Loucy (cell line): Measurements from ENCODE around the gene TNNC2.

Source experiments
- H2AFZ ChIP-seq: fragments of 200-600 bp; sonication (generic); 2 replicates; pipeline ENCODE4 v1.6.0; 2016; ENCODE audit warnings: antibody characterized with exemption, mild to moderate bottlenecking, low read length, moderate library complexity
- H3F3A ChIP-seq: fragments of 200-600 bp; 2 replicates; pipeline ENCODE4 v1.6.0; 2016; ENCODE audit warnings: antibody characterized with exemption, low read depth, mild to moderate bottlenecking
- H3K27me3 ChIP-seq: fragments of 200-600 bp; sonication (generic); 2 replicates; pipeline ENCODE4 v1.6.1; 2014; ENCODE audit warnings: low read length, mild to moderate bottlenecking; ENCODE audit not compliant: insufficient read depth, poor library complexity, severe bottlenecking
- H3K36me3 ChIP-seq: fragments of 200-600 bp; sonication (generic); 2 replicates; pipeline ENCODE4 v1.6.1; 2016; ENCODE audit warnings: low read length; ENCODE audit not compliant: insufficient read depth
- H3K4me1 ChIP-seq: fragments of 200-600 bp; sonication (generic); 2 replicates; pipeline ENCODE4 v1.5.1; 2014; ENCODE audit warnings: low read length, mild to moderate bottlenecking; ENCODE audit not compliant: insufficient read depth, poor library complexity, severe bottlenecking
- H3K4me2 ChIP-seq: fragments of 200-600 bp; sonication (generic); 2 replicates; pipeline ENCODE4 v1.6.0; 2014; ENCODE audit warnings: antibody characterized with exemption, low read length, low read depth, mild to moderate bottlenecking; ENCODE audit not compliant: poor library complexity, severe bottlenecking
- H3K4me3 ChIP-seq: fragments of 200-600 bp; sonication (generic); 2 replicates; pipeline ENCODE4 v1.5.1; 2014; ENCODE audit warnings: low read length, mild to moderate bottlenecking, mixed read lengths; ENCODE audit not compliant: poor library complexity, severe bottlenecking
- H3K79me2 ChIP-seq: fragments of 200-600 bp; sonication (generic); 2 replicates; pipeline ENCODE4 v1.6.1; 2014; ENCODE audit warnings: low read length; ENCODE audit not compliant: insufficient read depth
- H3K9ac ChIP-seq: fragments of 200-600 bp; sonication (generic); 2 replicates; pipeline ENCODE4 v1.6.0; 2014; ENCODE audit warnings: mild to moderate bottlenecking, low read depth, low read length, moderate library complexity; ENCODE audit not compliant: poor library complexity, severe bottlenecking
- H3K9me2 ChIP-seq: fragments of 200-600 bp; sonication (generic); replicated peaks from 2 replicates; pipeline ENCODE4 v1.6.1; 2016; ENCODE audit warnings: low read depth, low read length, mixed read lengths
- H3K9me3 ChIP-seq: fragments of 200-600 bp; sonication (generic); 2 replicates; pipeline ENCODE4 v1.6.1; 2014; ENCODE audit warnings: mild to moderate bottlenecking, antibody characterized with exemption, low read length, low read depth; ENCODE audit not compliant: insufficient read depth
- H4K20me1 ChIP-seq: fragments of 200-600 bp; sonication (generic); 2 replicates; pipeline ENCODE4 v1.6.0; 2014; ENCODE audit warnings: antibody characterized with exemption, low read length, mild to moderate bottlenecking; ENCODE audit not compliant: insufficient read depth, poor library complexity, severe bottlenecking
- EZH2phosphoT487 ChIP-seq: fragments of 200-600 bp; IDR thresholded peaks from 2 replicates; pipeline ENCODE4 v1.6.1; 2018; ENCODE audit warnings: antibody characterized with exemption, mild to moderate bottlenecking, moderate library complexity, borderline replicate concordance
- TF ChIP-seq, protein P1 (sequence below): fragments of 200-600 bp; sonication (generic); conservative IDR thresholded peaks from 2 replicates; pipeline ENCODE4 v1.5.1; 2014; ENCODE audit warnings: mild to moderate bottlenecking, antibody characterized with exemption, low read length

Gene TNNC2

GRCh38 chr20:45848969-45849582 lies 22.0 kb upstream of the TNNC2 start:
- Histone ChIP-seq H2AFZ (no peak overlapping the region), H3K9me2 (no peaks in the 10 kb centered on the region), H3K4me1 (no peaks in the 10 kb centered on the region), H4K20me1 (no peaks in the 10 kb centered on the region), H3K36me3 (peaks cover 9% of the 10 kb centered on the region; the same call in 1 of the 2 replicates), H3K27me3 (no peaks in the 10 kb centered on the region), H3K79me2 (no peaks in the 10 kb centered on the region), H3K4me2 (no peak overlapping the region), H3K9ac (no peak overlapping the region), H3K4me3 (no peak overlapping the region), H3K9me3 (no peaks in the 10 kb centered on the region), H3F3A (no peaks in the 10 kb centered on the region)
- TF ChIP-seq, protein P1, sequence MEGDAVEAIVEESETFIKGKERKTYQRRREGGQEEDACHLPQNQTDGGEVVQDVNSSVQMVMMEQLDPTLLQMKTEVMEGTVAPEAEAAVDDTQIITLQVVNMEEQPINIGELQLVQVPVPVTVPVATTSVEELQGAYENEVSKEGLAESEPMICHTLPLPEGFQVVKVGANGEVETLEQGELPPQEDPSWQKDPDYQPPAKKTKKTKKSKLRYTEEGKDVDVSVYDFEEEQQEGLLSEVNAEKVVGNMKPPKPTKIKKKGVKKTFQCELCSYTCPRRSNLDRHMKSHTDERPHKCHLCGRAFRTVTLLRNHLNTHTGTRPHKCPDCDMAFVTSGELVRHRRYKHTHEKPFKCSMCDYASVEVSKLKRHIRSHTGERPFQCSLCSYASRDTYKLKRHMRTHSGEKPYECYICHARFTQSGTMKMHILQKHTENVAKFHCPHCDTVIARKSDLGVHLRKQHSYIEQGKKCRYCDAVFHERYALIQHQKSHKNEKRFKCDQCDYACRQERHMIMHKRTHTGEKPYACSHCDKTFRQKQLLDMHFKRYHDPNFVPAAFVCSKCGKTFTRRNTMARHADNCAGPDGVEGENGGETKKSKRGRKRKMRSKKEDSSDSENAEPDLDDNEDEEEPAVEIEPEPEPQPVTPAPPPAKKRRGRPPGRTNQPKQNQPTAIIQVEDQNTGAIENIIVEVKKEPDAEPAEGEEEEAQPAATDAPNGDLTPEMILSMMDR: no peak
- TF ChIP-seq EZH2phosphoT487: no peak

DNA sequence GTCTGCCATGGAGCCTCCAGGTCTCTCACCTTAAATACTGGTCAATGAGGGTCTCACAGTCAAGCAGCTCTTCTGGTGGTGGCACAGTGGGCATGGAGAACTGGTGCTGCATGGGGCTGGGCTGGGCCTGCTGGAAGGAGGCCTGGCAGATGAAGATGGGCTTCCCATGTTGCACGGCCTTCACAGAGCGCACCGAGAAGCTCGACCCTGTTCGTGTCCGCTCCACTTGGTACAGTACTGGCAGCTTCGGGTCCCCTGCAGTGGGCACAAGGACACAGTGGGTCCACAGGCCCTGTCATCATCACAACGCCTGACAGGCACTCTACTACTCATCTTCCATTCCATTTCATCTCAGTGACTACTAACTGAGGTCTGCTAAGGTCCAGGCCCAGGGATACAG lies 21.3 kb upstream of the TNNC2 start:
- no peaks in the 10 kb centered on the region for H3K4me1 ChIP-seq
- H3K79me2 ChIP-seq: no peaks in the 10 kb centered on the region
- no peak overlapping the region for H2AFZ ChIP-seq
- no peaks in the 10 kb centered on the region for H3K9me2 ChIP-seq
- no peak overlapping the region for H3K4me2 ChIP-seq
- H3K9me3 ChIP-seq: no peaks in the 10 kb centered on the region
- TF ChIP-seq, protein P1: no peak
- TF ChIP-seq EZH2phosphoT487: no peak
- H3K4me3 ChIP-seq: no peak overlapping the region
- no peaks in the 10 kb centered on the region for H3F3A ChIP-seq
- no peaks in the 10 kb centered on the region for H3K27me3 ChIP-seq
- no peak overlapping the region for H3K9ac ChIP-seq
- H3K36me3 ChIP-seq: peaks cover 13% of the 10 kb centered on the region; the same call in 1 of the 2 replicates
- H4K20me1 ChIP-seq: no peaks in the 10 kb centered on the region

DNA sequence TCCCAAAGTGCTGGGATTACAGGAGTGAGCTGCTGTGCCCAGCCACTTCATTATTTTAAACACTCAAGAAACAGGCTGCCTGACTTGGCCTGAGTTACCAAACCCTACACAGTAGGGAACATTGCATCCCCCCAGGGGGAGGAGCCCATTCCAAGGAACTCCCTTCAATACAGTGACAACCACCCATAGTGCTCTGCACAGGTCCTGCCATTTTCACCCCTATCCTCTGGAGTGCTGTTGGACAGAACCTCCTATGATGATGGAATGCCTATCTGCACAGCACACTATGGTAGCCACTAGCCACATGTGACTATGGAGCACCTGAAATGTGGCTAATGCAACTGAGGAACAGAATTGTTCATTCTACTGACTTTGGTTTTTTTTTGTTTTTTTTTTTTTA lies 18.3 kb upstream of the TNNC2 start:
- no peaks in the 10 kb centered on the region for H4K20me1 ChIP-seq
- no peaks in the 10 kb centered on the region for H3K9me3 ChIP-seq
- H3K36me3 ChIP-seq: peaks cover 13% of the 10 kb centered on the region; the same call in 1 of the 2 replicates
- H3K9me2 ChIP-seq: no peaks in the 10 kb centered on the region
- H3F3A ChIP-seq: no peaks in the 10 kb centered on the region
- no peak overlapping the region for H3K4me3 ChIP-seq
- H2AFZ ChIP-seq: no peak overlapping the region
- no peak overlapping the region for H3K9ac ChIP-seq
- H3K4me2 ChIP-seq: no peak overlapping the region
- TF ChIP-seq, protein P1: no peak
- no peak for TF ChIP-seq EZH2phosphoT487
- no peaks in the 10 kb centered on the region for H3K79me2 ChIP-seq
- no peaks in the 10 kb centered on the region for H3K27me3 ChIP-seq
- H3K4me1 ChIP-seq: no peaks in the 10 kb centered on the region
